ENCODE measurements around the gene PIP4K2A. TPM values are rescaled to one million over a fixed set of nuclear protein-coding genes. Genes with fewer than 3 reads are reported as not detected.

The PIP4K2A gene
- total RNA-seq, 1 experiment from 2014 or later, result 20.2 TPM

GRCh38 chr10:22643116-22643515 is 71.3 kb downstream of the PIP4K2A start:
- Histone ChIP-seq H3K4me1 (ENCODE audit: insufficient read depth, low read length) (no peaks in the 10 kb centered on the region), H3K9ac (ENCODE audit: low read length) (no peak overlapping the region), H3K9me3 (ENCODE audit: low read length) (no peaks in the 10 kb centered on the region), H3K4me2 (ENCODE audit: low read length) (no peak overlapping the region), H3K4me3 (ENCODE audit: low read length) (no peak overlapping the region), H3K27me3 (ENCODE audit: low read length) (no peaks in the 10 kb centered on the region), H2AFZ (ENCODE audit: low read length) (no peak overlapping the region), H3K27ac (ENCODE audit: low read length) (no peak overlapping the region), H3K9me2 (replicated peaks; ENCODE audit: low read length) (no peaks in the 10 kb centered on the region), H3K36me3 (ENCODE audit: low read depth, low read length) (no peaks in the 10 kb centered on the region), H3F3A (ENCODE audit: low read length, unreplicated experiment) (no peaks in the 10 kb centered on the region), H4K20me1 (ENCODE audit: low read length) (no peaks in the 10 kb centered on the region), H3K79me2 (ENCODE audit: low read length) (peaks cover 25% of the 10 kb centered on the region; the same call in 1 of the 2 replicates)
- BruUV-seq (replicated peaks), result no TSS peak
- intact Hi-C loops (cut with micrococcal nuclease), result no loop called here
- DNase-seq (no peak), ATAC-seq (no peak)
- TF ChIP-seq EZH2phosphoT487 (IDR thresholded peaks at IDR 0.05; ENCODE audit: borderline replicate concordance, low read length) (no peak), EZH2 (IDR thresholded peaks at IDR 0.05; ENCODE audit: low read length, unreplicated experiment) (no peak), CTCF (conservative IDR thresholded peaks at IDR 0.05; ENCODE audit: low read depth, low read length) (no peak)
- CTCF ChIA-PET, result no interaction called here
- POLR2A ChIA-PET (ENCODE audit: unreplicated experiment), result interaction anchor here (0.5 kb wide), 1 partner anchor 15 kb away, joined by 3 read pairs; no protein-coding TSS in a partner anchor

DNA sequence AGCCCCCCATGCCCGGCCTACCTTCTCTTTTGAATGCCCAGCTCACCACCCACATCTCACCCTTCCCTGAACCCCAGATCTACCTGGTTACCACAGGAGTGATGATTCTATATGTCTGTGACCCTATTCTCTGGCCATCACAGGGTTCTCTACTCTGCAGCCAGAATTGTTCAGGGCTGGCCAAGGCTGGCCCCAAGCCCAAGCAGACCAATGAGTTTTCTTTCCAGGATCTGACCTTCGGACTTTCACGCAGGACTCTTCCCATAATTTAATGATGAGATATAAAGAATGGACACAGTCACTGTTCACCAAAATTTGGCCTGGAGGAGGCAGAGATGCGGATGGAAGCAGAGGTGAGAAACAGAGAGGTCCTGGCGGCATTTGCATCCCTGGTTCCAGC is 72.6 kb downstream of the PIP4K2A start:
- no peak overlapping the region for H3K4me2 ChIP-seq (ENCODE audit: low read length)
- H4K20me1 ChIP-seq (ENCODE audit: low read length), result no peaks in the 10 kb centered on the region
- peaks cover 35% of the 10 kb centered on the region for H3K79me2 ChIP-seq (ENCODE audit: low read length)
- no peaks in the 10 kb centered on the region for H3K27me3 ChIP-seq (ENCODE audit: low read length)
- H3K9me2 ChIP-seq (replicated peaks; ENCODE audit: low read length), result no peaks in the 10 kb centered on the region
- no peaks in the 10 kb centered on the region for H3K4me1 ChIP-seq (ENCODE audit: insufficient read depth, low read length)
- no peak overlapping the region for H3K9ac ChIP-seq (ENCODE audit: low read length)
- no peaks in the 10 kb centered on the region for H3F3A ChIP-seq (ENCODE audit: low read length, unreplicated experiment)
- intact Hi-C loops (cut with micrococcal nuclease), result no loop called here
- H3K4me3 ChIP-seq (ENCODE audit: low read length), result no peak overlapping the region
- no TSS peak for BruUV-seq (replicated peaks)
- DNase-seq (no peak), ATAC-seq (no peak)
- CTCF ChIA-PET, result no interaction called here
- H3K36me3 ChIP-seq (ENCODE audit: low read depth, low read length), result no peaks in the 10 kb centered on the region
- no peak overlapping the region for H2AFZ ChIP-seq (ENCODE audit: low read length)
- TF ChIP-seq EZH2phosphoT487 (IDR thresholded peaks at IDR 0.05; ENCODE audit: borderline replicate concordance, low read length), result no peak
- TF ChIP-seq CTCF (conservative IDR thresholded peaks at IDR 0.05; ENCODE audit: low read depth, low read length), result no peak
- TF ChIP-seq EZH2 (IDR thresholded peaks at IDR 0.05; ENCODE audit: low read length, unreplicated experiment), result no peak
- no peak overlapping the region for H3K27ac ChIP-seq (ENCODE audit: low read length)
- H3K9me3 ChIP-seq (ENCODE audit: low read length), result no peaks in the 10 kb centered on the region
- POLR2A ChIA-PET (ENCODE audit: unreplicated experiment), result no interaction called here

GRCh38 chr10:22640359-22640758 is 74.0 kb downstream of the PIP4K2A start:
- no peak overlapping the region for H3K4me3 ChIP-seq (ENCODE audit: low read length)
- H3K4me1 ChIP-seq (ENCODE audit: insufficient read depth, low read length), result no peaks in the 10 kb centered on the region
- H4K20me1 ChIP-seq (ENCODE audit: low read length), result no peaks in the 10 kb centered on the region
- H3K9me3 ChIP-seq (ENCODE audit: low read length), result no peaks in the 10 kb centered on the region
- peaks cover 42% of the 10 kb centered on the region for H3K79me2 ChIP-seq (ENCODE audit: low read length)
- intact Hi-C loops (cut with micrococcal nuclease), result no loop called here
- BruUV-seq (replicated peaks), result no TSS peak
- H2AFZ ChIP-seq (ENCODE audit: low read length), result no peak overlapping the region
- TF ChIP-seq EZH2 (IDR thresholded peaks at IDR 0.05; ENCODE audit: low read length, unreplicated experiment), result no peak
- no peak for TF ChIP-seq CTCF (conservative IDR thresholded peaks at IDR 0.05; ENCODE audit: low read depth, low read length)
- TF ChIP-seq EZH2phosphoT487 (IDR thresholded peaks at IDR 0.05; ENCODE audit: borderline replicate concordance, low read length), result no peak
- H3K9me2 ChIP-seq (replicated peaks; ENCODE audit: low read length), result no peaks in the 10 kb centered on the region
- CTCF ChIA-PET, result no interaction called here
- H3K4me2 ChIP-seq (ENCODE audit: low read length), result no peak overlapping the region
- no peak overlapping the region for H3K9ac ChIP-seq (ENCODE audit: low read length)
- POLR2A ChIA-PET (ENCODE audit: unreplicated experiment), result no interaction called here
- no peaks in the 10 kb centered on the region for H3F3A ChIP-seq (ENCODE audit: low read length, unreplicated experiment)
- H3K27ac ChIP-seq (ENCODE audit: low read length), result no peak overlapping the region
- ATAC-seq (no peak), DNase-seq (no peak)
- H3K27me3 ChIP-seq (ENCODE audit: low read length), result no peaks in the 10 kb centered on the region
- no peaks in the 10 kb centered on the region for H3K36me3 ChIP-seq (ENCODE audit: low read depth, low read length)

Data from PC-3 (cell line).